ENCODE results near the gene BLOC1S2.

The BLOC1S2 gene

GRCh38 chr10:100267239-100268104, 19.0 kb downstream of the BLOC1S2 start, which contains the start of gene CWF19L1:
TSS of gene CWF19L1 (minus strand) at chr10:100267638. CDS start at chr10:100267593, 45 bp downstream.
- TF ChIP-seq POLR2A (IDR thresholded peaks at IDR 0.05; ENCODE audit: low read length) (peak; percentile 83), GATA1 (IDR thresholded peaks at IDR 0.05; ENCODE audit: low read depth, low read length) (no peak)

GRCh38 chr10:100265821-100266485, 20.5 kb downstream of the BLOC1S2 start:
- no peak for DNase-seq
- TF ChIP-seq POLR2A (IDR thresholded peaks at IDR 0.05; ENCODE audit: low read length) (no peak), GATA1 (IDR thresholded peaks at IDR 0.05; ENCODE audit: low read depth, low read length) (no peak)

More at GRCh38 chr10:100267239-100268104, 19.0 kb downstream of the BLOC1S2 start, which contains the start of gene CWF19L1:
- peak; percentile 90 for DNase-seq

GRCh38 chr10:100254191-100254590, 32.3 kb downstream of the BLOC1S2 start:
- TF ChIP-seq GATA1 (IDR thresholded peaks at IDR 0.05; ENCODE audit: low read depth, low read length), result no peak
- no peak for TF ChIP-seq POLR2A (IDR thresholded peaks at IDR 0.05; ENCODE audit: low read length)
- no peak for DNase-seq

- no peak for DNase-seq
- no peak for TF ChIP-seq POLR2A (IDR thresholded peaks at IDR 0.05; ENCODE audit: low read length)
- TF ChIP-seq GATA1 (IDR thresholded peaks at IDR 0.05; ENCODE audit: low read depth, low read length), result no peak
Observed at GRCh38 chr10:100253041-100253440, 33.4 kb downstream of the BLOC1S2 start.

GRCh38 chr10:100248820-100249219, 37.7 kb downstream of the BLOC1S2 start:
- no peak for TF ChIP-seq POLR2A (IDR thresholded peaks at IDR 0.05; ENCODE audit: low read length)
- TF ChIP-seq GATA1 (IDR thresholded peaks at IDR 0.05; ENCODE audit: low read depth, low read length), result no peak
- DNase-seq, result no peak

- no peak for TF ChIP-seq POLR2A (IDR thresholded peaks at IDR 0.05; ENCODE audit: low read length)
- TF ChIP-seq GATA1 (IDR thresholded peaks at IDR 0.05; ENCODE audit: low read depth, low read length), result no peak
- no peak for DNase-seq
Observed at GRCh38 chr10:100245484-100246220, 40.8 kb downstream of the BLOC1S2 start.

GRCh38 chr10:100239851-100240250, 46.6 kb downstream of the BLOC1S2 start:
- TF ChIP-seq GATA1 (IDR thresholded peaks at IDR 0.05; ENCODE audit: low read depth, low read length), result no peak
- no peak for TF ChIP-seq POLR2A (IDR thresholded peaks at IDR 0.05; ENCODE audit: low read length)

GRCh38 chr10:100238429-100238828, 48.1 kb downstream of the BLOC1S2 start:
- TF ChIP-seq POLR2A (IDR thresholded peaks at IDR 0.05; ENCODE audit: low read length) (no peak), GATA1 (IDR thresholded peaks at IDR 0.05; ENCODE audit: low read depth, low read length) (no peak)
- DNase-seq, result no peak

More at GRCh38 chr10:100239851-100240250, 46.6 kb downstream of the BLOC1S2 start:
- no peak for DNase-seq

GRCh38 chr10:100232101-100232500, 54.4 kb downstream of the BLOC1S2 start:
- DNase-seq, result no peak
- TF ChIP-seq GATA1 (IDR thresholded peaks at IDR 0.05; ENCODE audit: low read depth, low read length), result no peak
- no peak for TF ChIP-seq POLR2A (IDR thresholded peaks at IDR 0.05; ENCODE audit: low read length)

GRCh38 chr10:100229819-100230422, 56.6 kb downstream of the BLOC1S2 start:
- TF ChIP-seq GATA1 (IDR thresholded peaks at IDR 0.05; ENCODE audit: low read depth, low read length) (no peak), POLR2A (IDR thresholded peaks at IDR 0.05; ENCODE audit: low read length) (peak; percentile 47)
- no peak for DNase-seq

- TF ChIP-seq GATA1 (IDR thresholded peaks at IDR 0.05; ENCODE audit: low read depth, low read length) (no peak), POLR2A (IDR thresholded peaks at IDR 0.05; ENCODE audit: low read length) (no peak)
- no peak for DNase-seq
Observed at GRCh38 chr10:100223879-100224278, 62.6 kb downstream of the BLOC1S2 start.
